Left colon (tissue), 2 donors: Measurements from ENCODE around the gene MPDU1. TPM values are rescaled to one million over a fixed set of nuclear protein-coding genes. Genes with fewer than 3 reads are reported as not detected.

Experiments
- ATAC-seq: fragments of 200-7000 bp; cut with Tn5 transposase; one replicate; pipeline ENCODE4 v1.9.1; 2020; ENCODE audit warnings: mild to moderate bottlenecking, moderate library complexity
- DNase-seq, 2 donors: peaks; one replicate each; pipeline ENCODE4 v3.0.0-alpha.2; 2020
- intact Hi-C, 2 donors: fragments of 100-400 bp; cut with DNase I in 1 of 2; cut with micrococcal nuclease in 1 of 2; formaldehyde crosslinking; loops; one replicate each; pipeline versions ENCODE4 v1.11.2 to v1.14.0; 2022; cut with DNase I, micrococcal nuclease
- total RNA-seq, 2 donors: library from RNA; stranded (reverse); fragmentation: NEBNext Ultra II Directional; extraction: Animal tissue kit (Norgen Biotek cat#: 25700); gene quantifications; one replicate each; pipeline ENCODE4 v1.2.1, GENCODE V29; 2021
- donor health status: DM: no; HTN: no; CAD: no.
- donor health status: DM: yes; HTN: yes; CAD: no.

Gene MPDU1
- total RNA-seq, 2 donors from 2014 or later: 79.2 to 89.6 TPM

GRCh38 chr17:7559320-7560171 is 24.1 kb upstream of the MPDU1 start:
- intact Hi-C loops: loop anchor here in 1 of 2 donors (2.0 kb wide), 1 partner anchor 45 kb away; no protein-coding TSS in a partner anchor
- DNase-seq (peak; percentile 71 to 80), ATAC-seq (no peak)

GRCh38 chr17:7560172-7561027 is 23.3 kb upstream of the MPDU1 start:
- intact Hi-C loops: loop anchor here in 1 of 2 donors (2.0 kb wide), 1 partner anchor 46 kb away; no protein-coding TSS in a partner anchor
- DNase-seq: peak; percentile 80 to 88

GRCh38 chr17:7561028-7561575 is 22.6 kb upstream of the MPDU1 start:
- peak; percentile 94 to 96 for DNase-seq
- intact Hi-C loops: loop anchor here in 1 of 2 donors (2.0 kb wide), 1 partner anchor 46 kb away; no protein-coding TSS in a partner anchor
- ATAC-seq: peak; percentile 57

More at GRCh38 chr17:7560172-7561027, 23.3 kb upstream of the MPDU1 start:
- ATAC-seq: peak; percentile 41

- ATAC-seq (peak; percentile 56), DNase-seq (peak; percentile 88 to 93)
- intact Hi-C loops: loop anchor here in 1 of 2 donors (2.0 kb wide), 1 partner anchor 47 kb away; no protein-coding TSS in a partner anchor
Measured at GRCh38 chr17:7561589-7562207, 22.0 kb upstream of the MPDU1 start, which contains the start of gene SENP3. Gene SENP3, plus strand, starts transcription at chr17:7561919. Its CDS starts 1,158 bp downstream, at chr17:7563077.

GRCh38 chr17:7562208-7562605 is 21.4 kb upstream of the MPDU1 start:
- DNase-seq: no peak
- no peak for ATAC-seq
- intact Hi-C loops: no loop called here

GRCh38 chr17:7563115-7563869 is 20.4 kb upstream of the MPDU1 start:
- ATAC-seq: no peak
- DNase-seq: no peak
- intact Hi-C loops: no loop called here

- intact Hi-C loops: no loop called here
- DNase-seq (no peak), ATAC-seq (no peak)
Measured at GRCh38 chr17:7569571-7569970, 14.1 kb upstream of the MPDU1 start.

- intact Hi-C loops: loop anchor here in 1 of 2 donors (10.0 kb wide), 1 partner anchor 216 kb away; the partner anchor contains the start of genes KCTD11 and TMEM95
- no peak for ATAC-seq
- no peak for DNase-seq
Measured at GRCh38 chr17:7570351-7570750, 13.3 kb upstream of the MPDU1 start.

- DNase-seq: no peak
- intact Hi-C loops: loop anchor here in 1 of 2 donors (10.0 kb wide), 1 partner anchor 217 kb away; the partner anchor contains the start of genes KCTD11 and TMEM95
- ATAC-seq: no peak
Measured at GRCh38 chr17:7572338-7572587, 11.4 kb upstream of the MPDU1 start.

- DNase-seq (peak; percentile 99), ATAC-seq (peak; percentile 84)
- intact Hi-C loops: loop anchor here in 1 of 2 donors (10.0 kb wide), 1 partner anchor 218 kb away; the partner anchor contains the start of genes KCTD11 and TMEM95
Measured at GRCh38 chr17:7572588-7573323, 10.9 kb upstream of the MPDU1 start.

GRCh38 chr17:7573324-7574080 is 10.2 kb upstream of the MPDU1 start:
- DNase-seq (peak; percentile 90 to 93), ATAC-seq (peak; percentile 59)
- intact Hi-C loops: loop anchor here in 1 of 2 donors (10.0 kb wide), 1 partner anchor 219 kb away; the partner anchor contains the start of genes KCTD11 and TMEM95

- intact Hi-C loops: loop anchor here in 1 of 2 donors (10.0 kb wide), 1 partner anchor 220 kb away; the partner anchor contains the start of genes KCTD11 and TMEM95
- ATAC-seq (no peak), DNase-seq (no peak)
Measured at GRCh38 chr17:7574176-7574953, 9.3 kb upstream of the MPDU1 start.

- intact Hi-C loops: loop anchor here in 1 of 2 donors (10.0 kb wide), 1 partner anchor 221 kb away; the partner anchor contains the start of genes KCTD11 and TMEM95
Measured at GRCh38 chr17:7575481-7575883, 8.2 kb upstream of the MPDU1 start.

GRCh38 chr17:7575959-7576358 is 7.7 kb upstream of the MPDU1 start:
- intact Hi-C loops: loop anchor here in 1 of 2 donors (10.0 kb wide), 1 partner anchor 221 kb away; the partner anchor contains the start of genes KCTD11 and TMEM95
- DNase-seq (no peak), ATAC-seq (no peak)

More at GRCh38 chr17:7575481-7575883, 8.2 kb upstream of the MPDU1 start:
- DNase-seq: no peak
- ATAC-seq: no peak

- intact Hi-C loops: loop anchor here in 1 of 2 donors (10.0 kb wide), 1 partner anchor 222 kb away; the partner anchor contains the start of genes KCTD11 and TMEM95
- ATAC-seq: no peak
- no peak for DNase-seq
Measured at GRCh38 chr17:7576432-7576937, 7.2 kb upstream of the MPDU1 start.
